Suprapubic skin (tissue), 3 donors: ENCODE measurements around the gene RASA3.

Experiments used
- CTCF ChIP-seq, 2 donors: fragments of 200-600 bp in 1 of 2; fragments of 450-650 bp in 1 of 2; sonication (generic) in 1 of 2; IDR thresholded peaks; one replicate each; pipeline ENCODE4 v1.5.1; 2016 to 2019; ENCODE audit warnings: antibody characterized with exemption in 2 of 2, mild to moderate bottlenecking in 1 of 2, moderate library complexity in 1 of 2
- POLR2A ChIP-seq, 2 donors: fragments of 450-650 bp; IDR thresholded peaks; one replicate each; pipeline ENCODE4 v1.6.1; 2017; ENCODE audit warnings: antibody characterized with exemption in 2 of 2, mild to moderate bottlenecking in 2 of 2, moderate library complexity in 2 of 2

- no peak for TF ChIP-seq CTCF (IDR thresholded peaks at IDR 0.05)
- no peak for TF ChIP-seq POLR2A (IDR thresholded peaks at IDR 0.05)
These were observed 14.2 kb upstream of the RASA3 start for GRCh38 chr13:114146629-114147028.
